Right kidney (tissue), 1 donor: ENCODE results near the gene P4HA2.

Experiments
- DNase-seq: peaks from one replicate; pipeline ENCODE4 v3.0.0-alpha.2; 2016

P4HA2 gene

GRCh38 chr5:132251220-132251725 lies 23.6 kb upstream of the P4HA2 start:
- no peak for DNase-seq

GRCh38 chr5:132250547-132250946 lies 22.9 kb upstream of the P4HA2 start:
- DNase-seq: no peak

DNA sequence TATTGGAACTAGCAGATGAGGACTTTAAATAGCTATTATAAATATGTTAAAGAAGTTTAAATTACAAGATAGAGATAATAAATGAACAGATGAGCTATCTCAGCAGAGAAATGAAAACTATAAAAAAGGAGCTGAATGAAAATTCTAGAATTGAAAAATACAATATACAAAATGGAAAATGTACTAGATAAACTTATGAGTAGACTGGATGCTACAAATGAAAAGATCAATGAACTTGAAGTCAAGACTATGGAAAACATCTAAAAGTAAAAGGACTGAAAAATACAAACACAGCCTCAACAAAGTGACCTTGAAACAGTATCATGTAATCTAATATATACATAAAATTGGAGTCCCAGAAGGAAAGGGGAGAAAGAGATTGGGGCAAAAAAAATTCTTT lies 19.2 kb upstream of the P4HA2 start:
- DNase-seq: no peak

DNA sequence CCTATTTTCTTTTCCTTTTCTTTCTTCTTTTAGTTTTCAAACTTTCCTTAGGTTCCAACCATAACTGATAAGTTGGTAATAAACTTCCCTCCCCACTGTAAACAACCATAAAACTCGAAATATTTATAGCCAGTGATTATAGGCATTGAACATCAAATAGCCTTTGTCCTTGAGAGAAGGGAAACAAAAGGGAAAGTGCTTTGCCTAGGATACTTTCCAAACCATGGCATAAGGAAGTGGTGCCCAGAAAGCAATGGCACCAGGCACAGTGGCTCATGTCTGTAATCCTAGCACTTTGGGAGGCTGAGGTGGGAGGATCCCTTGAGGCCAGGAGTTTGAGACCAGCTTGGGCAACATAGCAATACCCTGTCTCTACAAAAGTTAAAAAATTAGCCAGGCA lies 17.9 kb upstream of the P4HA2 start:
- no peak for DNase-seq

GRCh38 chr5:132243366-132243977 lies 15.8 kb upstream of the P4HA2 start:
- no peak for DNase-seq

DNA sequence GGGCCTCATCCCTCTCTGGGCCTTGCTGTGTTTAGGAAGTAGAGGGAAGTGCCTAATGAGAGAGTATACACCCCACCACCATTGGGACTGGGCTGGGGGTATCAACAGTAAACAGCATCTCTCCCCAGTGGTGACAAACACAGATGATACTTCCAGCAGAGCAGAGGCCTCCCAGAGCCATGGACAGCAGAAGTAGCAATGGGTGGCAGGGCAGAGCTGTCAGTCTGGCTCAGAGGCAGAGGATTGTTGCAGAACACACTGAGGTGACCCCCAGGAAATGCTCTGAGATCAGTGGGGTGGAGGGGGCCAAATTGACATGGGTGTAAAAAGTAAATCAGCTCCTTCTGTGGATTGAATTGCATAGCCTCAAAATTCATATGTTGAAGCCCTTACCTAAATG lies 12.1 kb upstream of the P4HA2 start:
- no peak for DNase-seq

- no peak for DNase-seq
Observed at GRCh38 chr5:132238901-132239500, 11.3 kb upstream of the P4HA2 start.

DNA sequence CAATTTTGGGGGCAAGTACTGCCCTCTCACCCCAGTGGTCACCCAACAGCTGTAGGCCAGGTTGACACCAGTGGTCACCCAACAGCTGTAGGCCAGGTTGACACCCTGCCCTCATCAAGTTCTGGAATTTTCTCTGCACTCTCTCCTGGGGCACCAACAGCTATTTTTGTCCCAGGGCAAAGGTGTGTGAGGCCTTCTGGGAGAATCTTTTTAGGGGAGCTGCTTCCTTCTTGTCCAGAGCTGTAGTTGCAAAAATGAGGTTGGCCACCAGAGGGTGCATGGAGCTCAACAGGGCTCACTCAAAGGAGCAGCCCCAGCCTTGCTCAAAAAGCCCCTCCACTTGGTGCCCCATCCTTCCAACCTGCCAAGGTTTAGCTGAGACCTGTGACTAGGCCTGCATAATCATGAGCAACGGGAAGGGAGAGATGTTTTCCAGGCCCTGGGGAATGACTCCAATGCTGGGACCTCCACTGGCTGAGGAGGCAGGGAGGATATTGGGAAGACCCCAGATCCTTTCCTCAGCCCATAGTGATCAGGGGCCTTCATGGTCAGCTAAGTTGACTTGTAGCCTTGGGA lies 10.6 kb upstream of the P4HA2 start:
- peak; percentile 45 for DNase-seq

DNA sequence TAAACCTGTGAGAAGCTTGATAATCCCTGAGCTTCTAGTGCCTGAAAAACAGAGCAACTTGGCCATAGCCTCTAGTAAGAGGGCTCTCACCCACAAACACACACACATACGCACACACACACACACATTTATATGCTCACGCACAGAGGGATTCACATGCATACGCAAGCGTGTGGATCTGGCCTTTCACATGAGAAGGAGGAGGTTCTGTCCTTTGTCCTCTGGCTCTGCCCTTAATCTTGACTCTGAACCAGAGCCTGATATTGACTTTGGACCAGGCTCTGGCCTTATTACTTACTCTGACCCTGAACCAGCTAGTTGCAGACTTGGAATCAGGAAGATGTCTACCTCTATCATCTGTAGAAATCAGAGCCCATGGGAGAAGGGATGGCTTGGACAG lies 10.0 kb upstream of the P4HA2 start:
- no peak for DNase-seq

DNA sequence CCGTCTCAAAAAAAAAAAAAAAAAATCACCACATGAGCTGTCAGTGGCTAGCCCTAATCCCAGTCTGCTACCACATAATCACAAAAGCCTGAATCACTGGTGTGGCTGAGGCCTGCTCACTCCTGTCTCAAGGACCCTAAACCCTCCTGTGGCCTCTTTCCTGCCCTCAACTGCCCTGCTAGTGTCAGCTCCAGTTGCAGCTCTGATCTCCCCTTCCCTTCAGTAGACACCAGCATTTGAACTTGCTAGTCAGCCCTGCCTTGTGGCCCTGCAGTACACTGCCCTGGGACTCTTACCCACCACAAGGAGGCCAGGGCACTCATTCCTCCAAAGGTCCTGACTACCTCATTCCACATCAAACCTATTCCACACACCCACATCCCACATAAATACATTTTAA lies 9.5 kb upstream of the P4HA2 start:
- no peak for DNase-seq

- no peak for DNase-seq
Observed at GRCh38 chr5:132235340-132235739, 7.7 kb upstream of the P4HA2 start.

GRCh38 chr5:132234684-132235062 lies 7.0 kb upstream of the P4HA2 start:
- DNase-seq: no peak

- DNase-seq: no peak
Observed at GRCh38 chr5:132233811-132234683, 6.4 kb upstream of the P4HA2 start.

- no peak for DNase-seq
Observed at GRCh38 chr5:132233081-132233480, 5.4 kb upstream of the P4HA2 start.

DNA sequence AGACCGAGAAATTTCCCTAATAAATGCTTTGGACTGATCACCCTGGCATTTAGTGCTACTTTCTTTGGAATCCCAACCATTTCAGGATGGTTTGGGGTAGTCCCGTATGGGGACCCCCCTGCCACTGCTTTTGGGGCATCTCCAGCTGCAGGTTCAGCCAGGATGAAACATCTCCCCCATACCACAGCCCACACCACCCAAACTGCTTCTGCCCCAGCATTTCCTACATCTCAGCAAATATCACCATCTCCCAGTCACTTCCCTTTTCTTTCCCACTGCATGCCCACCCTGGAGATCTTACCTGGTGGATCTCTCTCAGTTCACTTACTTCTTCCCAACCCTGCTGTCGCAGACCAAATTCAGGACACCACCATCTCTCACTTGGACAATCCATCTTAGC lies 4.8 kb upstream of the P4HA2 start:
- no peak for DNase-seq

DNA sequence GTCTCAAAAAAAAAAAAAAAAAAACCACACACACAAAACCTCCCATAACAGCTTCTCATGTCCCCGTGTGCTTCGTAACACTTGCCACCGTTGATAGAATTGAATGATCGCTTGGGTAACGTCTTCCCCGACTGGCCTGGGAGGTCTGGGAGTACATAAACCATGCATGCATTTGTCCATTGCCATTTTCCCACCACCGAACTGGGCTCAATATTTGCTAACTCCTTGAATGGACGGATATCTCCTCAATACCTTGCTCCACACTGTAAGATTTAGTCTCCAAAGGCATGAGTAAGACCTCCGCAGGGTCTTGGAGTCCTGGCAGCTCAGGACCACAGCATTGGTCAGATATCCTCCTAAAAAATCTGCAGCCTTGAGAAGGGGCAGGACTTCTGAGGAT lies 3.2 kb upstream of the P4HA2 start:
- DNase-seq: no peak

DNA sequence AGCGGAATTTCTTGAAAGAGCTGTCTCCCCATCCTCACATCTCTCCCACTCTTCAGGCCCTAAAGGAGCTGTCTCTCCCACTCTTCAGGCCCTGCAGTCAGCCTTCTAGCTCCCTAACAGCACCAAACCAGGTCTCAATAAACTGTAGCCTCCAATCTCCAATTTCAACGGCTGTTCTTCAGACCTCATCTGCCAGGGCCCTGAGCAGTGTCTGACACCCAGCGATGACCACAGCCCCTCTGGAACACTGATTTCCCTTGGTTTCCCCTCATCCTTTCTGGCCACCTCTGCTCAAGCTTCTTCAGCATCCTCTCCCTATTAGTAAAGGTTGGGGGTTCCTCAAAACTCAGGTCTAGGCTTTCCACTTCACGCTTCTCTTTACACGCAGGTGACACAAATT lies 1.6 kb upstream of the P4HA2 start:
- no peak for DNase-seq

DNA sequence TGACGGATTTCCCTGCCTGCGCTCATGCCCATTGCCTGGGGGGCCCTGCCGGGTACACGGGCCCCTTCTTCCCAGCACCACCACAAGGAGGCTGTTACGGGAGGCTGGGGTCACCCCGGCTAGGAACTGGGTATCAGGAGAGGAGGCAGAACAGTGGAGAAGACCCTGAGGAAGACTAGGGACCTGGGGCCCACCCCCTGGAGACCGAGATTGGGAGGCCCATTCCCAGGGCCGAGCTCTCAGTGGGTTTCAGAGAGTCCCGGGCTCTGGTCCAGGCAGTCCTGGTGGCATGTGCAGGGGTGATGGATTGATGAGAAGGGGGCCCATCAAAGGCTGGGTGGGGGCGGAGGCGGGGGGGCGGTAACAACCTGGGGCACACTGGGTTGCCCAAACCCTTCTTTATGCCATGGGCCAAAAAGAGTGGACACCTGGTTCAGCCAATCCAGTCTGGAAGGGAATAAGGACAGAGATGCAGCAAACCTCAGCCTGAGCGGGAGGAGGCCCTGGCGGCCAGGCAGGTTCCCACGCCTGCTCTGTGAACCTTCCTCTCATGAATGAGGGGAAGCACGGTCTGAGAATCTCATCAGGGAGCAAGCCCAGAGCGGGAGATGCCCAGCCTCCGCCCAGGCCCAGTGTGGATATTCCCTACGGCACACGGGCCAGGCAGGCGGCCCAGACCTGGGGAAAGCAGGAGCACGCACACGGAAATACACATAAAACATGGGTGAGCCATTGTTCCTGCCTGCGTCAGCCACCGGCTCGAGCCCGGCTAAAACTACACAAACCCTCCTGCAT lies 785 bp upstream of the P4HA2 start:
- peak; percentile 21 for DNase-seq

DNA sequence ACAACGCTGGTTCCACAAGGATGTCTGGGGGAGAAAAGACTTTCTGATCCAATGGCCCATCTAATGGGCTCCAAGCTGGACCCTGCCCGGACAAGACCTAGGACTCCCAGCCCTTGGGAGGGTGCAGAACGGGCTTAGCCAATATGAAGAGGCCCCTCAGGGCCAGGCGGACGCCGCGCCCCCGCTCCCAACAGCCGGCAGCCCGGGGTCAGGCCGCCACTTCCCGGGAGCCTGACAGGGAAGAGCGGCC lies 493 bp downstream of the P4HA2 start:
- DNase-seq: no peak

DNA sequence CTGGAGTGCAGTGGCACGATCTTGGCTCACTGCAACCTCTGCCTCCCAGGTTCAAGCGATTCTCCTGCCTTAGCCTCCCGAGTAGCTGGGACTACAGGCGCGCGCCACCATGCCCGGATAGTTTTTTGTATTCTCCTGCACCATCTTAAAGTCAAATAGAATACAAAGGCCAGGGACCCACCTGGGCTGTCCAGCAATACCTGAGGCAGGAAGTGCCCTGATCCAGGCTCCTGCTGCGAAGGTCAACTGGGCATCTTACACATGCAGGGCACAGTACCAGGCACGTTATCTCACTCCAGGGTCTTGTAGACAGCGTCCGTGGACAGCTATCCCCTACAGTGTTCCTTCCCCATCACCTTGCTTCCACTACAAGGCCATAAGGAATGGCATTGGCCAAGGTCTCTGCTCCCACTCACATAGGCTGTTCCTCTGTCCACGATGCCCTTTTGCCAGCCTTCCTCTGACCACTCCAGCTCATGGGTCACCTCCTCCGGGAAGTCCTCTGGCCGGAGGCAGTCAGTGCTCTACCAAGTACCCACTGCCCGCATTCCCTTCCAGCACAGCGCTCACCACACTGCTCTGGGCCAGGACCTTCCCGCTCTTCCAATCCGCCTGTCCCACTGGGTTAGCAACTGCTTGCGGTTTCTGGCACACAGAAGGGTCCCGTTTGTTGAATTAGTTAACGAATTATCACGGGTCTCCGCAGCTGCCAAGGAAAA lies 978 bp downstream of the P4HA2 start:
- DNase-seq: no peak

DNA sequence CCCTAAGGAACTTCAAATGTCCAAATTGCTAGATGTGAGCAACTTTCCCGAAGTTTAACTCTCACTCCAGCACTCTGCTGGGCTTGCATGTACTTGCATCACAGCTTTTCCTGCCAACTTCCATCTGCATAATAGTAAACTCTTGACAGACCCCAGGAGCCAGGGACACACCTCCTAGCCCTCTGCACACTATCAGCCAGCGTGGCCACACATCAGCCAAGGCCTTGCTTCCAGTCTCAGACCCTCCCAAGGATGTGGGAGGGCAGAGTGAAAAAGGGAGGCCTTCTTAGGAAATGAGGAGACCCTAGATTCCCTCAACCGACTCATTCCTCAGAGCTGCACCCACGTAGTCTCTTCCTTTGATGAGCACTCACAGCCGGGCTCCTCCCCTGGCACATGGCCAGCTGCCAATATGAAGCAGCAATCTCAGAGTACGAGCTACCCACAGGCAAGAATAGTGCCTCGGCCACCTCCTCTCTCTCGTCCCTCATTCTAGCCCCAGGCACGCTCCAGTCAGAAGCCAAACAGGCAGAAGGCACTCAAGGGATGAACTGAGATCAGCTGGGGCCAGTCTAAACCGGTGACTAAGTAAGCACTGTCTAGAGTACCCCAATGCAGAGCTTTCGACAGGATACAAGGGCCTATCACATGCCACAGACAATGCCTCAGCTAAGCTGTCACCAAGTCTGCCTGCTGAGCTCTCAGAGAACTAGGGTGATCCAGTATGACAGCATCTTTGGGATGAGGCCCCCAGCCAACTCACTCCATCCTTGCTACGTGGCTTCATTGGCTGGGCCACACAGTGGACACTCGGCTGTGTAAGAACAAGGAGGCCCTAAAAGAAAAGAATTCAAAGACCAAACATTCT lies 2.3 kb downstream of the P4HA2 start:
- peak; percentile 16 for DNase-seq
